Trophoblast cell (in vitro differentiated cells and primary cell): ENCODE results near the gene APBA1.

Experiments used
- DNase-seq, 2 donors: peaks; one replicate each; pipeline ENCODE4 v3.0.0-alpha.2; 2016
- H2AFZ ChIP-seq: 2 replicates; pipeline ENCODE4 v1.6.1; 2013; ENCODE audit warnings: low read length, moderate library complexity, mild to moderate bottlenecking; ENCODE audit not compliant: insufficient read depth, poor library complexity
- H2AK5ac ChIP-seq: 2 replicates; pipeline ENCODE4 v1.6.1; 2013; ENCODE audit warnings: mild to moderate bottlenecking, low read length
- H2BK120ac ChIP-seq: 2 replicates; pipeline ENCODE4 v1.6.1; 2013; ENCODE audit warnings: low read length, mild to moderate bottlenecking, moderate library complexity; ENCODE audit not compliant: insufficient read depth, poor library complexity
- H2BK12ac ChIP-seq: 2 replicates; pipeline ENCODE4 v1.6.1; 2013; ENCODE audit warnings: mild to moderate bottlenecking, low read length, moderate library complexity
- H2BK5ac ChIP-seq: 2 replicates; pipeline ENCODE4 v1.6.1; 2013; ENCODE audit warnings: low read length, low read depth, moderate library complexity, mild to moderate bottlenecking; ENCODE audit not compliant: poor library complexity
- H3K14ac ChIP-seq: 2 replicates; pipeline ENCODE4 v1.6.1; 2013; ENCODE audit warnings: mild to moderate bottlenecking, low read length
- H3K18ac ChIP-seq: 2 replicates; pipeline ENCODE4 v1.6.1; 2013; ENCODE audit warnings: mild to moderate bottlenecking, low read length
- H3K23ac ChIP-seq: 2 replicates; pipeline ENCODE4 v1.6.1; 2013; ENCODE audit warnings: low read length
- H3K27ac ChIP-seq: 2 replicates; pipeline ENCODE4 v1.5.1; 2013; ENCODE audit warnings: low read depth, mild to moderate bottlenecking, inconsistent platforms, low read length, moderate library complexity
- H3K27me3 ChIP-seq: 2 replicates; pipeline ENCODE4 v1.6.1; 2013; ENCODE audit warnings: inconsistent platforms, mild to moderate bottlenecking, low read length, moderate library complexity; ENCODE audit not compliant: insufficient read depth
- H3K36me3 ChIP-seq, 2 experiments: 1 replicate in 1 of 2; 2 replicates in 1 of 2; pipeline ENCODE4 v1.6.1; 2013; ENCODE audit warnings: low read length in 2 of 2, mild to moderate bottlenecking in 2 of 2, moderate library complexity in 1 of 2; ENCODE audit not compliant: insufficient read depth in 2 of 2, control insufficient read depth in 1 of 2
- H3K4ac ChIP-seq: 2 replicates; pipeline ENCODE4 v1.6.1; 2013; ENCODE audit warnings: low read depth, mild to moderate bottlenecking, low read length, moderate library complexity
- H3K4me1 ChIP-seq, 2 experiments: 1 replicate in 1 of 2; 2 replicates in 1 of 2; pipeline ENCODE4 v1.6.1; 2013; ENCODE audit warnings: low read length in 2 of 2, mild to moderate bottlenecking in 2 of 2, moderate library complexity in 1 of 2; ENCODE audit not compliant: insufficient read depth in 2 of 2, control insufficient read depth in 1 of 2
- H3K4me2 ChIP-seq: 2 replicates; pipeline ENCODE4 v1.6.1; 2013; ENCODE audit warnings: inconsistent platforms, mild to moderate bottlenecking, low read length, moderate library complexity
- H3K4me3 ChIP-seq: 2 replicates; pipeline ENCODE4 v1.5.1; 2013; ENCODE audit warnings: mild to moderate bottlenecking, low read depth, low read length, inconsistent platforms
- H3K79me1 ChIP-seq: one replicate; pipeline ENCODE4 v1.6.1; 2013; ENCODE audit warnings: low read length
- H3K79me2 ChIP-seq: 2 replicates; pipeline ENCODE4 v1.6.1; 2013; ENCODE audit warnings: low read length, mild to moderate bottlenecking; ENCODE audit not compliant: control insufficient read depth, insufficient read depth, poor library complexity
- H3K9ac ChIP-seq: 2 replicates; pipeline ENCODE4 v1.6.1; 2013; ENCODE audit warnings: mild to moderate bottlenecking, low read length
- H3K9me3 ChIP-seq: 2 replicates; pipeline ENCODE4 v1.6.1; 2013; ENCODE audit warnings: low read depth, mild to moderate bottlenecking, control low read depth, inconsistent platforms, low read length; ENCODE audit not compliant: insufficient read depth
- H4K12ac ChIP-seq: 2 replicates; pipeline ENCODE4 v1.6.1; 2013; ENCODE audit warnings: low read depth, mild to moderate bottlenecking, low read length, moderate library complexity
- H4K8ac ChIP-seq: 2 replicates; pipeline ENCODE4 v1.6.1; 2013; ENCODE audit warnings: low read depth, mild to moderate bottlenecking, low read length, moderate library complexity
- H4K91ac ChIP-seq: one replicate; pipeline ENCODE4 v1.6.1; 2013; ENCODE audit warnings: low read depth, mild to moderate bottlenecking, low read length, moderate library complexity
- WGBS: extraction: QIAGEN DNeasy Blood & Tissue Kit; methylation state at CpG from one replicate; pipeline ENCODE4 v1.1.7; 2013; ENCODE audit warnings: missing lambda C conversion rate; ENCODE audit not compliant: insufficient read length, insufficient coverage; ENCODE audit errors: extremely low coverage; 5-methylcytosine and 5-hydroxymethylcytosine counted together

APBA1 gene

DNA sequence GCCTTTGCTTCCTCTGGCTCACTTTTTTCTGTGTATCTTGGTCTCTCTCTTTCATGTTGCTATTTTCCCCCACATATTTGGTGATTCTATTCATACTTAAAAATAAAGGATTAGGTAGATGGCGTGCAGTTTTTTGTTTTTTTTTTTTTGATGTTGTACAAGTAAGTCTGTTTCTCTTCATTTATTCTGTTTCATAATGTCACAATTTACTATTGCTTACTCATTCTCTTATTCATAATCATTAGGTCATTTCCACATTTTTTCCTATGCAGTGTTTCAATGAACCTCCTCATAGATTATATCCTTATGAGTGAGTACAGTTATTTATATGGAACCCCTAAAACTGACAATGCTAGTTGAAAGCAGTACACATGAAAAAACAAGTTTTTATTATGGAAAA is 136.3 kb downstream of the APBA1 start:
- Histone ChIP-seq H4K12ac (no peak overlapping the region), H4K8ac (no peak overlapping the region), H2BK12ac (no peak overlapping the region), H4K91ac (no peak overlapping the region), H3K27ac (no peak overlapping the region), H2AK5ac (no peak overlapping the region), H2BK120ac (no peak overlapping the region), H3K23ac (no peak overlapping the region), H3K36me3 (no peaks in the 10 kb centered on the region), H2AFZ (no peak overlapping the region), H3K4me1 (no peaks in the 10 kb centered on the region), H3K4ac (no peak overlapping the region), H3K9ac (no peak overlapping the region), H3K4me2 (no peak overlapping the region), H3K79me1 (no peaks in the 10 kb centered on the region), H2BK5ac (no peak overlapping the region), H3K18ac (no peak overlapping the region), H3K9me3 (peaks cover 2% of the 10 kb centered on the region), H3K27me3 (no peaks in the 10 kb centered on the region), H3K14ac (no peak overlapping the region), H3K79me2 (no peaks in the 10 kb centered on the region), H3K4me3 (no peak overlapping the region)
- WGBS: no CpG with 5 or more reads among the region's 1 CpG
- no peak for DNase-seq

DNA sequence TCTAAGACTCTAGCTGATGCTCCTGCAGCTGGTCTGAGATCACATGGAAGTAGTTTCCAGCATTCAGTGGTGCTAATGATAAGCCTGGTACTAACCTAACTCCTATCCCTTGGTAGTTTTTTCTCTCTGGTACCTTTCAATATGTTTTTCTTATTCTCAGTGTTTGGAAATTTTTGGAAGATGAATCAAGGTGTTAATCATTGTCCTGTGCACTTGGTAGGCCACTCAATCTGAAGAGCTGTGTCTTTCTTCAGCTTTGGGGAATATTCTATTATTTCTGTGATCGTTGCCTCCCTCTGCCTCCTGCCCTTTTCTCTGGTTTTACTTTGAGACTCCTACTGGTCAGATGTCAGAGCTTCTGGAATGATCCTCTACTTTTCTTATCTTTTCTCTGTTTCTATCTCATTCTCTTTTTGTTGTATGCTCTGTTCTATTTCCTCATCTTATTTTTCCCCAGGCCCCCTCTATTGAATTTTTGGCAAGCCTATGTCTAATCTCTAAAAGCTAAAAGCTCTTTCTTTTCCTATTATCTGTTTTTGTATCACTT is 136.8 kb downstream of the APBA1 start:
- WGBS: no CpG with 5 or more reads among the region's 1 CpG
- no peak for DNase-seq
- Histone ChIP-seq H3K27me3 (no peaks in the 10 kb centered on the region), H3K4me2 (no peak overlapping the region), H3K36me3 (no peaks in the 10 kb centered on the region), H3K18ac (no peak overlapping the region), H3K79me2 (no peaks in the 10 kb centered on the region), H3K4ac (no peak overlapping the region), H4K8ac (no peak overlapping the region), H2BK120ac (no peak overlapping the region), H3K79me1 (no peaks in the 10 kb centered on the region), H3K23ac (no peak overlapping the region), H2BK12ac (no peak overlapping the region), H3K14ac (no peak overlapping the region), H3K9ac (no peak overlapping the region), H3K4me1 (no peaks in the 10 kb centered on the region), H2AFZ (no peak overlapping the region), H2AK5ac (no peak overlapping the region), H3K4me3 (no peak overlapping the region), H4K91ac (no peak overlapping the region), H4K12ac (no peak overlapping the region), H3K9me3 (peaks cover 2% of the 10 kb centered on the region), H2BK5ac (no peak overlapping the region), H3K27ac (no peak overlapping the region)

DNA sequence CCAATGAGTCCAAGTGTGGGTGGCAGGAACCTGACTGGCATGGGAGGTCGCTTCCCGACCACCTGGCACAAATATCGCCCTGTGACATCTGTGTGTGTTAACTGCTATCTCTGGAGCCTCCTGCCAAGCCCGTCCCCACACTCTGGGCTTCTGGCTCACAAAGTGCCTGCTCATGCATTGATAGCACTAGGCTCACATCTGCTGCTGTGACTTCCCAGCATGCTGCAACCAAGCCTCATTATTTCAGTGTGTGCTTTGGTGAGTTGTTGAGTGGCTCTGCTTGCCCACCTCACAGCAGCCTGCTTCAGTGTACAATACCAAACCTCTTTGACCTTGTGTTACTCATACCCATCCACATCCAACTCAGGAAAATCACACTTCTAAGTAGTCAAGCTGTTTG is 139.8 kb downstream of the APBA1 start:
- Histone ChIP-seq H3K18ac (no peak overlapping the region), H3K4ac (no peak overlapping the region), H3K14ac (no peak overlapping the region), H4K12ac (no peak overlapping the region), H2BK5ac (no peak overlapping the region), H3K27me3 (no peaks in the 10 kb centered on the region), H3K23ac (no peak overlapping the region), H3K4me2 (no peak overlapping the region), H3K9me3 (peaks cover 2% of the 10 kb centered on the region), H3K27ac (no peak overlapping the region), H2BK120ac (no peak overlapping the region), H3K79me1 (no peaks in the 10 kb centered on the region), H3K9ac (no peak overlapping the region), H3K4me3 (no peak overlapping the region), H2AFZ (no peak overlapping the region), H2BK12ac (no peak overlapping the region), H4K91ac (no peak overlapping the region), H3K4me1 (no peaks in the 10 kb centered on the region), H2AK5ac (no peak overlapping the region), H3K36me3 (no peaks in the 10 kb centered on the region), H4K8ac (no peak overlapping the region), H3K79me2 (no peaks in the 10 kb centered on the region)
- no CpG with 5 or more reads among the region's 4 CpGs for WGBS
- DNase-seq: no peak

DNA sequence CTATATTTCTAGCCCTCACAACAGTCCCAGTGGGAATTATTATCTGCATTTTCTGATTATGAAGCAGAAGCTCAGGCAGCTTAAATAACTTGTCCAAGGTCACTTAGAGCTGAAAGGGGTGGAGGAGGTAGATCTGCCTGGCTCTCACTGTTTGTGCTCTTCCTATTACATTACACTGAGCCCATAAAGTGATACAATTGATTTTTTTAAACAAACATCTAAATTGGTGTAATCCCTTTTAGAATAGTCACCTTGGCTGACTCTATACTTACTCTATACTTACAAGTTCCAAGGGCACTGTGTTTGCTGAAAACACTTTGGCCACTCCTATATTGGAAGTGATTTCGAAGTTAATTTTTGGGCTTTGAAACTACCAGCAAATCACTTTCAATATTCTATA is 144.7 kb downstream of the APBA1 start:
- no peak overlapping the region for H3K4ac ChIP-seq
- H3K79me1 ChIP-seq: no peaks in the 10 kb centered on the region
- no peak overlapping the region for H4K91ac ChIP-seq
- H2BK120ac ChIP-seq: no peak overlapping the region
- H3K9ac ChIP-seq: no peak overlapping the region
- H2BK5ac ChIP-seq: no peak overlapping the region
- no peak overlapping the region for H3K4me2 ChIP-seq
- no peak overlapping the region for H3K27ac ChIP-seq
- no peak overlapping the region for H3K4me3 ChIP-seq
- no peaks in the 10 kb centered on the region for H3K27me3 ChIP-seq
- no peak overlapping the region for H2BK12ac ChIP-seq
- no peak overlapping the region for H4K12ac ChIP-seq
- H3K79me2 ChIP-seq: no peaks in the 10 kb centered on the region
- no peak overlapping the region for H3K23ac ChIP-seq
- peaks cover 2% of the 10 kb centered on the region for H3K9me3 ChIP-seq
- no peak overlapping the region for H4K8ac ChIP-seq
- DNase-seq: no peak
- H3K36me3 ChIP-seq: no peaks in the 10 kb centered on the region
- H3K18ac ChIP-seq: no peak overlapping the region
- H2AFZ ChIP-seq: no peak overlapping the region
- no peaks in the 10 kb centered on the region for H3K4me1 ChIP-seq
- WGBS: no CpG with 5 or more reads among the region's 1 CpG
- no peak overlapping the region for H3K14ac ChIP-seq
- no peak overlapping the region for H2AK5ac ChIP-seq
